ENCODE measurements around the gene RHBDL2.

- TF ChIP-seq CTCF (IDR thresholded peaks at IDR 0.05; ENCODE audit: low read depth, low read length) (no peak), POLR2A (IDR thresholded peaks at IDR 0.05; ENCODE audit: extremely low read depth, insufficient read length) (peak; percentile 69), MYC (IDR thresholded peaks at IDR 0.05; ENCODE audit: low read depth, low read length) (peak; percentile 22; the same call in 1 of the 2 replicates), MAX (IDR thresholded peaks at IDR 0.05; ENCODE audit: low read depth, low read length) (peak; percentile 53)
Measured at GRCh38 chr1:38873027-38873969, 68.3 kb downstream of the RHBDL2 start, which contains the start of gene MYCBP.

Data from NB4 (cell line).